Chondrocyte (in vitro differentiated cells): Measurements from ENCODE around the gene SERINC4. TPM values are rescaled to one million over a fixed set of nuclear protein-coding genes. Genes with fewer than 3 reads are reported as not detected.

Experiments
- DNase-seq: peaks from one replicate; pipeline ENCODE4 v3.0.0; 2021; ENCODE audit warnings: mixed read lengths, low spot score
- H3K27ac Mint-ChIP-seq: one replicate; pipeline ENCODE4 v1.8.0; 2021; ENCODE audit warnings: mild to moderate bottlenecking, moderate library complexity, mixed read lengths; ENCODE audit not compliant: unreplicated experiment
- H3K27me3 Mint-ChIP-seq: 2 replicates; pipeline ENCODE4 v1.8.0; 2021; ENCODE audit warnings: low read depth, mixed read lengths
- H3K36me3 Mint-ChIP-seq: 2 replicates; pipeline ENCODE4 v1.8.0; 2021; ENCODE audit warnings: low read depth, mixed read lengths
- H3K4me1 Mint-ChIP-seq: 2 replicates; pipeline ENCODE4 v1.8.0; 2021; ENCODE audit warnings: low read depth, mild to moderate bottlenecking, mixed read lengths
- H3K4me3 Mint-ChIP-seq: one replicate; pipeline ENCODE4 v1.8.0; 2021; ENCODE audit warnings: mild to moderate bottlenecking, moderate library complexity, mixed read lengths; ENCODE audit not compliant: unreplicated experiment
- H3K9me3 Mint-ChIP-seq: 2 replicates; pipeline ENCODE4 v1.8.0; 2021; ENCODE audit warnings: low read depth, mixed read lengths
- CTCF ChIP-seq: fragments of 200-600 bp; sonication (generic); IDR thresholded peaks from 2 replicates; pipeline ENCODE4 v1.5.0; 2021; ENCODE audit warnings: antibody characterized with exemption, mild to moderate bottlenecking, moderate library complexity
- total RNA-seq: library from RNA; stranded (reverse); gene quantifications from 3 replicates; pipeline ENCODE4 v1.2.1, GENCODE V29; 2021

SERINC4 gene
- total RNA-seq, 1 donor from 2014 or later, result not detected

- H3K4me3 Mint-ChIP-seq, result peak overlapping the region; percentile 88
- H3K4me1 Mint-ChIP-seq, result peaks cover 51% of the 10 kb centered on the region
- DNase-seq, result no peak
These were observed 7.1 kb downstream of the SERINC4 start for GRCh38 chr15:43792761-43793476.

GRCh38 chr15:43791993-43792760 lies 7.8 kb downstream of the SERINC4 start, which contains the start of gene SERF2:
TSS of gene SERF2 (plus strand) at chr15:43792320. CDS start at chr15:43792377, 57 bp downstream.
- H3K27me3 Mint-ChIP-seq, result no peaks in the 10 kb centered on the region
- DNase-seq, result peak; percentile 100
- peak within 1 kb of the TSS; percentile 97 for H3K27ac Mint-ChIP-seq
- H3K4me1 Mint-ChIP-seq, result peaks cover 45% of the 10 kb centered on the region
- TF ChIP-seq CTCF, result no peak
- H3K36me3 Mint-ChIP-seq, result peaks cover 23% of the 10 kb centered on the region
- no peaks in the 10 kb centered on the region for H3K9me3 Mint-ChIP-seq
- peak within 1 kb of the TSS; percentile 88 for H3K4me3 Mint-ChIP-seq

More at GRCh38 chr15:43792761-43793476, 7.1 kb downstream of the SERINC4 start:
- Mint-ChIP-seq H3K27ac (peak overlapping the region; percentile 97), H3K36me3 (peaks cover 23% of the 10 kb centered on the region), H3K27me3 (no peaks in the 10 kb centered on the region), H3K9me3 (no peaks in the 10 kb centered on the region)
- TF ChIP-seq CTCF, result peak; percentile 35

GRCh38 chr15:43789409-43789808 lies 10.6 kb downstream of the SERINC4 start:
- no peaks in the 10 kb centered on the region for H3K9me3 Mint-ChIP-seq
- TF ChIP-seq CTCF, result no peak
- no peak for DNase-seq
- H3K27ac Mint-ChIP-seq, result no peak overlapping the region
- H3K27me3 Mint-ChIP-seq, result no peaks in the 10 kb centered on the region
- peaks cover 18% of the 10 kb centered on the region for H3K4me1 Mint-ChIP-seq
- peaks cover 14% of the 10 kb centered on the region for H3K36me3 Mint-ChIP-seq
- H3K4me3 Mint-ChIP-seq, result no peak overlapping the region

GRCh38 chr15:43779016-43779415 lies 21.0 kb downstream of the SERINC4 start:
- no peak overlapping the region for H3K27ac Mint-ChIP-seq
- TF ChIP-seq CTCF, result no peak
- no peak for DNase-seq
- no peaks in the 10 kb centered on the region for H3K27me3 Mint-ChIP-seq
- peaks cover under 1% of the 10 kb centered on the region for H3K36me3 Mint-ChIP-seq
- H3K9me3 Mint-ChIP-seq, result no peaks in the 10 kb centered on the region
- peaks cover 19% of the 10 kb centered on the region for H3K4me1 Mint-ChIP-seq
- no peak overlapping the region for H3K4me3 Mint-ChIP-seq

- peaks cover 5% of the 10 kb centered on the region for H3K36me3 Mint-ChIP-seq
- H3K27me3 Mint-ChIP-seq, result no peaks in the 10 kb centered on the region
- DNase-seq, result no peak
- H3K4me1 Mint-ChIP-seq, result peaks cover 19% of the 10 kb centered on the region
- H3K4me3 Mint-ChIP-seq, result peak overlapping the region; percentile 84
- peak; percentile 96 for TF ChIP-seq CTCF
- no peaks in the 10 kb centered on the region for H3K9me3 Mint-ChIP-seq
- peak overlapping the region; percentile 94 for H3K27ac Mint-ChIP-seq
These were observed 22.6 kb downstream of the SERINC4 start for GRCh38 chr15:43777267-43777914.
